ENCODE measurements around the gene NCS1.

NCS1 gene

DNA sequence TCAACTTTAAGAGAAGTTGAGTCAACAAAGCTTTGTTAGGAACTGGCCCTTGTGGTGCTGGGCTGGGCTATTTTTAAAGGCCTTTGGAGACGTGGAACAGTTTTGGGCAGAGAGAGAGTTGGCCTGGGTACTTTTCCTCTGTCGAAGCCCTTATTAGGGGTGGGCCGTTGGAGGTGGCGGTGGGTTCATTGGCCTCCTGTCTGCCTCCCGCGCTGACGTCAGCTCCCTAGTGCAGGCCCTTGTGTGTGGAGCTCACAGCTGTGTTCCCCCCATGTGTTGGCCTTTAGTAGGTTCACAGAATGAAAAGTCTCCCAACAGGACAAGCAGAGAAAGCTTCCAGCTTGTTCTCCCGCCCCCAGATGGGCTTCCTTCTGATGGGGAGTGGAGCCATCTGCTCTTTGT is 2.7 kb downstream of the NCS1 start:
- peak in 3 of 51 donors; percentile 18 to 25 (median 23) for DNase-seq

GRCh38 chr9:130175355-130175754 is 3.2 kb downstream of the NCS1 start:
- no peak for DNase-seq

DNA sequence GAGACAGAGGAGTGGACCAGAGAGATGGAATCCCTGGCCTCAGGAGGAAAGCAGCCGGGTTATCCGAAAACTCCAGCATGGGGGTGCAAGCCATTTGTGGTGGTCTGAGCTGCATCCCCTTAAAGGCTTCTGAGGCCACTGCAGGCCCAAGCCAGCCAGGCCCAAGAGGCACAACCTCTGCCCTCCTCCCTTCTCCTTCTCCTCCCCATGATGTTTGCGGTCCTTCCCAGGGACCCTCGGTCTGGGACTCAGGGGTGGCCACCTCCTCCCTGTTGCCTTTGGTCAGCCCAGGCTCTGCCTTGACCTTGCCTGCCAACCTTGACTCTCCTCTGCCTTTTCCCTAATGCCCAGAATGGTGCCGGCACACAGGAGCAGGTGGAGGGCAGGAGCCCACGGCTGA is 4.6 kb downstream of the NCS1 start:
- no peak for DNase-seq

DNA sequence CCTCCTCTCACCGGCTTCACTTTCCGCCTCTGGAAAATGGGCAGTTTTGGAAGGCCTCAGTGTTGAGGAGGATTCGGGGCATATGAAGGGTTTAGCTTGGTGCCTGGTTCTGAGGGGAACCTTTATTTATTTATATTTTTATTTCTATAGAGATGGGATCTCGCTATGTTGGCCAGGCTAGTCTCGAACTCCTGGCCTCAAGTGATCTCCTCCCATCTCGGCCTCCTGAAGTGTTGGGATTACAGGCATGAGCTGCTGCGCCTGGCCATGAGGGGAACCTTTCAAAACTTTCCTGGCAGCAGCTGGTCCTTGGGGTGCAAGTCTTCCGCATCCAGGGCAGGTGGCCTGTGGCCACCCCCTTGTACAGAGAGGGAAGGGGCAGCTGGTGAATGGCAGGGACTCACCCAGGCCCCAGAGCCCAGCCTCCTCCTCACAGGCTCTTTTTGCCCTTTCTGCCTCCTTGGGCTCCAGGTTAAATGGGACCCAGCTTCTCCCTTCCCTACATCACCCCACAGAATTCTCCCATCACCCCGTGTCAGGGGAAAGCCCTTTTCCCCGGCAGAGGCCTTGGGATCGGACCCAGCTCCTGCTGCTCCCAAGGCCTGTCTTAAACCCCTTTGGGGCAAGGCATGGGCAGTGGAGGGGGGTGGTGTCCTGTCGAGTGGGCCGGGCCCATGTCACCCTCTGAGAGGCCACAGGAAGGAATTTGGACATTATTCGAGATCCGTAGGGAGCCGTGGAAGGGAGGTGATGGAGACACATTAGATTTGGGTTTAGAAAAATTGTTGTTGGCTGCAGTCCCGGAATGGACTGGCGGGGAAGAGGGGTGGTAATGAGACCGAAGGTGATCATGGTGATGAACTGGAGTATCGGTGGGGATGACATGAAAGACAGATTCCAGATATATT is 5.9 kb downstream of the NCS1 start:
- no peak for DNase-seq

- no peak for DNase-seq
Measured at GRCh38 chr9:130179331-130179907, 7.2 kb downstream of the NCS1 start.

DNA sequence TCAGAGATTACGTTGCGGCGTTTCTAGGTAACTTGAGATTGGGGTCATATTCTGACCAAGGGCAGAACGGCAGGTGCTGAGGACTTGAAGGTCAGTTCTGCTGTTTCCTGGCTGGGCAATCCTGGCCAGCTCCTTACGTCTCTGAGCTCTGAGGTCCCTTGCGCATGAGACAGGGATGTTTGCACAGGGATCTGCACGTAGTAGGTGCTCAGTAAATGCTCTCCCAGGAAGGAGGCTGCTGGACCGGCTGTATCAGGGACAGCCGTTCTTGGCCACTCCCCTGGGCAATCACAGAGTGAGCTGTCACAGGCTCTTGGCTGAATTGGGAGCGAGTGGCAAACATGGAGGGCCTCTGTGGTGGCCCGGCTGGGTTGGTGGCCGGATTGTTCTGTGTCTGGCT is 8.3 kb downstream of the NCS1 start:
- DNase-seq, result no peak

DNA sequence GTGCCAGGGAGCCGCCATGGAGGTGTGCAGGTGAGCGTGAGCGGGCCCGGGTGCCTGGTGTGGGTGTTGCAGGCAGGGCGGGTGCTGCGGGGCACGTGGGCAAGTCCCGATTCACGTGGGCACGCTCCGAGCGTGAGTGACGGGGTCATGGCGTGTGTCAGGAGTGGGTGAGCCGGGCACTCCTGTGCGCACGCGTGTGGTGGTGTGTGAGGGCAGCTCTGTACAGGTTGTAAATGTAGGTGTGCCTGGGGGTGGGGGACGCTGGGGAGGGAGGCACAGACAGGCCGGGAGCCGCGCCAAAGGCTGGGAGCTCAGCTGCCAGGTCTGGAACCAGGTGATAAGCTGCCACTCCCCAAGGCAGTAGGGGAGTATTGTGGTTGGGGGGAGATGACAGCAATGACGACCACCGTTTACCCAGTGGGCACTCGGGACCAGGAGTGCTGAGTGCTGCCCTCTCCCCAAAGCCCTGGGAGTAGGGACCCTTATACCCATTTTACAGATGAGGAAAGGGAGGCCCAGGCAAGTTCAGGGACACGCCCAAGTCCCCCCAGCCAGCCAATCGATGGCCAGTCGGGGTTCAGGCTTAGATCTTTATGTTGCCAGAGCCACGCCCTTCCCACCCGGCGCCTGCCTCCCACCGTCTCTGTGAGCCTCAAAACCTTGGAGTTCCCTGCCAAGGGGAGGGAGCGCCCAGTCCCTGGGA is 9.6 kb downstream of the NCS1 start:
- peak in 1 of 51 donors; percentile 27 for DNase-seq

GRCh38 chr9:130182381-130182909 is 10.2 kb downstream of the NCS1 start:
- DNase-seq, result no peak

DNA sequence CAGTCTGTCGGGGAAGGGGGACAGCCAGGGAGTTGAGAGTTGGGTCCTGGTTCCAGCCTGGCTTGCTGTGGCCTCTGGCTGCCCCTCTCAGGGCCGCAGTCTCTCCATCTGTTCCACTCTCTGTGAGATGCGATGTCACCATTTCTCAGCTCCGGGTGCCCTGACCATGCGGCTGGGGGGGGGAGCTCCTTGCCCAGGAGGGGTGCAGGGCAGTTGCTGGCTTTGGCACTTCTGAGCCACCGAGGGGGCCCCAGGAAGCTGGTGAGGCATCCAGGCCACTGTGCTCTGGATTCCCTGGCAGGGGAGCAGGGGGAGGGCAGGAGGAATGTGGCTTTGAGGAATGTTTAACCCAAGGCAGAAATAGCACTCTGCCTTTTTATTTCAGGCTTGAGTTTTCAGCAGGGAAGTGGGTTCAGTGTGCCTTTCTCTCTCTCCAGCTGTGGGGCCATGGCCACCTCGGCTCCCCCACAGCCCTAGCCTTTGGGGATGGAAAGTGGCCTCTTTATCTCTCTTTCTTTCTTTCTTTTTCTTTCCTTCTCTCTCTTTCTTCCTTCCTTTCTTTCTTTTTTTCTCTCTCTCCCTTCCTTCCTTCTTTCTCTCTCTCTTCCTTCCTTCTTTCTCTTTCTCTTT is 11.0 kb downstream of the NCS1 start:
- DNase-seq, result peak in 6 of 51 donors; percentile 22 to 58 (median 36)

DNA sequence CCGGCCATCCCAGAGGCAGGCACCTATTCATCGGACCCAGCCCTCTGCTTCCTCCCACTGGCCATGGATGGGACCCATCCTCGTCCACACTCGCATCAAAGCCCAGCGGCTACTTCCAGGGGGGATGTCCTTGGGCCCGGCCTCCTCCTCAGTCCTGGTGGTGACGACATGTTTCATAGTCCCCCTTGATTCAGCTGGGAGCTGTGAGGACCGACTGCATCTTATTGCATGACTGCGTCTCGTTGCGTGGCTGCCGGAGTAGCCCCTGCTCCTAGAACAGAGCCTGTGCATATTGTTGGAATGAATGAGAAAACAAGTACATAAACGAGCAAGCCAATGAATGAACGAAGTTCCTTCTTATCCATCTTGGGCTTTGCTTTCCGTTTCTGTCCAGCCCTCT is 12.8 kb downstream of the NCS1 start:
- DNase-seq, result peak in 1 of 51 donors; percentile 46

DNA sequence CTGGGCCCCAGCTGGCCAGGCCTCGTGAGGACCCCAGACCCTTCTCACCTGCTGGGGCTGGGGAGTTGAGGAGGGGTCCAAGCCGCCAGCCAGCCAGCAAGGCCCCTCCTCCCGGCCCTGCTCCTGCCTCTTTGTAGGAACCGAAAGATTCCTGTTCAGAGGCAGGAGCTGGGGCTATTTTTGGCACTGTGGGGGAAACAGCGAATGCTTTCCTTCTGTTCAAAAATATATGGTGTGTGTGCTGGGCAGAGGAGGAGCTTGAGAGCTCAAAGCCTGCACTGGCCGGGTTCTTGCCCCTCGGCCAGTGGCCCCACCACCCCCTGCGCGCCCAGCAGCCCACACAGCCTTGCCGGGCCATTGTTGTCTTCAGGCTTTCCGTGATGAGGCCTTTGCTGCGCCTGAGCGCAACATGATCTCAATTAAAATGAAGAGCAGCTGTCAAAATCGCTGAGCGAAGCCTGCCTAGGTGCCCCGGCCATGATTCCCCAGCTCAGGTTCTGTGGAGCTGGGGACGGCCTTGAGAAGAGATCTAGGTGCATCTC is 13.4 kb downstream of the NCS1 start:
- DNase-seq, result peak in 1 of 51 donors; percentile 27

DNA sequence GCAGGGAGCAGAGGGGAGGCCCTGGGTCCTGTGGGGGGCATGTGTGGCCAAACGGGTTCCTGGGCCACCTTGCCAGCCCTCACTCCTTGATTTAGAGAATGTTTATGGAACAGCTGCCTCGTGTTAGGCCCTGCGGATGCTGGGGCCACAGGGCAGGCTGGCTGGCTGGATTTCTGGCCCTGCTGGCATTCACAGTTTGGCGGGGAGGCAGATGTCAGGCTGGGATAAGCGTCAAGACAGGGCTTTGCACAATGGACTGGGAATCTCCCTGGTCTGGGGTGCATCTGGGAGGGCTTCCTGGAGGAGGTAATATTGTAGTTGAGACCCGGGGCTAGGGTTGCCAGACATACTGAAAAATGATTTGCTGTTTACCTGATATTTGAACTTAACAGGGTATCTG is 13.8 kb downstream of the NCS1 start:
- DNase-seq, result no peak

DNA sequence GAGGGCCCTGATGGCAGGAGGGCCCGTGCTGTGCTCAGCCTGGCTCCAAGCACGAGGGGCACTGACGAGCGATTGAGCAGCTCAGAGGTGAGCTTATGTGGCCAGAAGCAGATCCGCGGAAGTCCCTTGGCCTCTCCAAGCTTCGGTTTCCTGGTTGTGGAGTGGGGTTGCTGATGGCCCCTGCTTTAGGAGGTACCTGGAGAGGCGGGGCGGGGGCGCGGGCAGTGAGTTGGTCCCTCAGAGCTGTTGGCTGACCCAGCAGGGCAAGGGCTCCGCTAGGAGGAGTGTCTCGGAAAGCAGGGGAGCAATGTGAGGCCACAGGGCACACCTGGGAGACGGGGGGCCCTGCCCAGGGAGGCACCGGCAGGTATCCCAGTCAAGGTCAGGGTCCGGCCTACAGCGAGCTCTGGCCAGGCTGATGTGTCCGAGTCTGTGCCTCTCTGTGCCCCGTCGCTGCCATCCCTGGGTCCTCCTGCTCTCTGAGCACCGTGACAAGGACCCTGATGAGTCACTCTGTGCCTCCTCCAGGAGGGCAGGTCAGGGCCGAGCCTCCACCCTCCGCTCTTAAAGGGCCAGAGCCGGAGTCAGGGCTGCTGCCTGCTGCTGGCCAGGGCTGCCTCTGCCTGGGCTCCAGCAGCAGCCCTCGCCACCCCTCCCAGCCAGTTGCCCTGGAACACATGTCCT is 14.8 kb downstream of the NCS1 start:
- peak in 13 of 51 donors; percentile 21 to 80 (median 39) for DNase-seq

DNA sequence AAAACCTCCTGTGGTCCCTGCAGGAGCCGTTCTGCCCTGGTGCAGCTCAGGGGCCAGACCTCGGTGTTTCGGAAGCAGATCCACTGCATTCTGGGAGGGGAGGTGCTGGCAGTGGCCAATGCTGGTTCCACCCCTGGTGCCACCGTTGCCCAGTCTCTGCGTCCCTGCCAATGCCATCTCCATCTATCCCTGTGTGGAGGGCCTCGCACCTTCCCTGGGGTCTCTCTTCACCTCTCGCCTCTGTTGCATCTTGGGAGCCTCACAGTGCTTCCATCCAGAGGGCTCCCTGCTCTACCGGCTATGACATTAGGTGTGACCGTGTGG is 15.3 kb downstream of the NCS1 start:
- DNase-seq, result no peak

GRCh38 chr9:130188860-130189481 is 16.8 kb downstream of the NCS1 start:
- DNase-seq, result no peak

GRCh38 chr9:130189840-130190239 is 17.6 kb downstream of the NCS1 start:
- DNase-seq, result no peak

GRCh38 chr9:130191068-130191748 is 19.0 kb downstream of the NCS1 start:
- no peak for DNase-seq

- peak in 15 of 51 donors; percentile 23 to 56 (median 37) for DNase-seq
Measured at GRCh38 chr9:130191749-130192120, 19.5 kb downstream of the NCS1 start.

GRCh38 chr9:130192382-130192999 is 20.3 kb downstream of the NCS1 start:
- peak in 1 of 51 donors; percentile 27 for DNase-seq
